GM06990 (cell line): ENCODE results near the gene MRPS14.

Source experiments
- DNase-seq: peaks from one replicate; pipeline ENCODE4 v3.0.0-alpha.2; 2011; ENCODE audit not compliant: insufficient read length; ENCODE audit errors: extremely low read depth
- H3K27me3 ChIP-seq: replicated peaks from 2 replicates; pipeline ENCODE4 v1.6.0; 2011; ENCODE audit warnings: low read length; ENCODE audit not compliant: control insufficient read depth, insufficient read depth
- H3K36me3 ChIP-seq: 2 replicates; pipeline ENCODE4 v1.5.1; 2011; ENCODE audit warnings: low read length; ENCODE audit not compliant: control insufficient read depth, insufficient read depth
- H3K4me3 ChIP-seq: replicated peaks from 2 replicates; pipeline ENCODE4 v1.5.1; 2011; ENCODE audit warnings: low read depth, mild to moderate bottlenecking, control low read depth, low read length
- TF ChIP-seq, protein P1 (sequence below): IDR thresholded peaks from 2 replicates; pipeline ENCODE4 v1.5.1; 2011; ENCODE audit warnings: low read length, control low read depth, mild to moderate bottlenecking, inconsistent platforms; ENCODE audit not compliant: insufficient read depth, poor library complexity, severe bottlenecking

MRPS14 gene

DNA sequence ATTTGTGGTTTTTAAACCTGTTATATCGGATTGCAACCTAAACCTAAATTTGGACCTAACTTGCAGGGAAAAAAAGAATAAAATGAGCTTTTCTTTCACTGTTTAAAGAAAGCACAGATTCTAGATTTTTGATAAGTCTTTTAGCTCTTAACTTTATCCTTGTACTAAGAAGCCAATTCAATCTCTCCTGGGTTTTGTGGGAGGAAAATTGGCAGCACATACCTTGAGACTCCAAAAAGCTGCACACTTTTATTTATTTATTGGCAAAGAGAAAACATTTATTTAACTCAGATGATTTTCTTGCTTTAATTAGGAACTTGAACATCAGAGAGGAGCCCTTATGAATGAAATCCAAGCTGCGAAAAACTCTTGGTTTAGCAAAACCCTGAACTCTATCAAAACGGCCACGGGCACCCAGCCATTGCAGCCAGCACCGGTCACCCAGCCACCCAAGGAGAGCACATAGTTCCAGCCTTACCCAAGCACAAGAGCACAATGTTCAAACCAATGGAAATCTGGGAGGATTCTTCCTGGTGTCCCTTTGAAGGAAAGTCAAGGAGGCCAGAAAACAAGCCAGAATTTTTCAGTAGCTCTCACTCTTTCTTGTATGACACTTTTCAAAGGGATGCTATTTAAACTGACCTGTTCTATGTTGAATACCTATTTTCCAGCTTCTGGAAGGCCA, 33.5 kb downstream of the MRPS14 start:
- Histone ChIP-seq H3K4me3 (no peak overlapping the region), H3K36me3 (peaks cover 4% of the 10 kb centered on the region), H3K27me3 (no peaks in the 10 kb centered on the region)
- TF ChIP-seq, protein P1, sequence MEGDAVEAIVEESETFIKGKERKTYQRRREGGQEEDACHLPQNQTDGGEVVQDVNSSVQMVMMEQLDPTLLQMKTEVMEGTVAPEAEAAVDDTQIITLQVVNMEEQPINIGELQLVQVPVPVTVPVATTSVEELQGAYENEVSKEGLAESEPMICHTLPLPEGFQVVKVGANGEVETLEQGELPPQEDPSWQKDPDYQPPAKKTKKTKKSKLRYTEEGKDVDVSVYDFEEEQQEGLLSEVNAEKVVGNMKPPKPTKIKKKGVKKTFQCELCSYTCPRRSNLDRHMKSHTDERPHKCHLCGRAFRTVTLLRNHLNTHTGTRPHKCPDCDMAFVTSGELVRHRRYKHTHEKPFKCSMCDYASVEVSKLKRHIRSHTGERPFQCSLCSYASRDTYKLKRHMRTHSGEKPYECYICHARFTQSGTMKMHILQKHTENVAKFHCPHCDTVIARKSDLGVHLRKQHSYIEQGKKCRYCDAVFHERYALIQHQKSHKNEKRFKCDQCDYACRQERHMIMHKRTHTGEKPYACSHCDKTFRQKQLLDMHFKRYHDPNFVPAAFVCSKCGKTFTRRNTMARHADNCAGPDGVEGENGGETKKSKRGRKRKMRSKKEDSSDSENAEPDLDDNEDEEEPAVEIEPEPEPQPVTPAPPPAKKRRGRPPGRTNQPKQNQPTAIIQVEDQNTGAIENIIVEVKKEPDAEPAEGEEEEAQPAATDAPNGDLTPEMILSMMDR, result no peak
- no peak for DNase-seq

DNA sequence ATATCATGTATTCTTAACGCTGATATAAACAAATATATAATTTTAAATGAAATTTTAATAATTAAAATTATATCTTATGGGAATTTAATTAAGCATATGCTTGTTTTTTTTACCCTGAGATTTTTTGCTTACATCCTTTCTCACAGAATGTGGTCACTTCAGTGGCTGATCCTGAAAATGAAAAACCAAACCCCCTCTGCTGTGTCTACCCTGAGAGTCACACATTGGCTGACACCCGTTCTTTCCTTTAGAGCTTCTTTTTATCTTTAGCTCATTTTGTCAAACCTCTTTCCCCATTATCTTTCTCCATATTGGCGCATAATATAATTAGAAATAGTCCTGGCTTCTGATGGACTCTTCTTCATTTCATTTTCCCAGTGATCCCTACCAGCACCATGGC, 34.2 kb downstream of the MRPS14 start:
- DNase-seq, result no peak
- TF ChIP-seq, protein P1, result no peak
- no peak overlapping the region for H3K4me3 ChIP-seq
- H3K27me3 ChIP-seq, result no peaks in the 10 kb centered on the region
- H3K36me3 ChIP-seq, result peaks cover 4% of the 10 kb centered on the region; the same call in 1 of the 2 replicates

DNA sequence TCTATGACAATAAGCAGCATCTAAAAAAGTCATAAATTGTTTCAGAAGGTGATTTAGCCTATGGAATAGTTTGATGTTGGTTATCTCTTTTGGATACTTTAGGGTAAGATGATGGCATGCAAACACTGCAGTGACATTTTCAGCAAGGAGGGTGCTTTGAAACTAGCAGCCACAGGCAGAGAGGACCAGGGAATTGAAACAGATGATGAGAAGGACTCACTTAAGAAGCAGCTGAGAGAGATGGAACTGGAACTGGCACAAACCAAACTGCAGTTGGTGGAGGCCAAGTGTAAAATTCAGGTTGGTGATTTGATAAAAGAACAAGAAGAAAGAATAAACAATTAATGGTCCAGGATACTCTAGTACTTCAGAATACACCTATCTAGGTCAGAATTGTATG, 34.7 kb downstream of the MRPS14 start:
- no peak for DNase-seq
- TF ChIP-seq, protein P1, result no peak
- Histone ChIP-seq H3K4me3 (no peak overlapping the region), H3K27me3 (no peaks in the 10 kb centered on the region), H3K36me3 (peaks cover 4% of the 10 kb centered on the region; the same call in 1 of the 2 replicates)

DNA sequence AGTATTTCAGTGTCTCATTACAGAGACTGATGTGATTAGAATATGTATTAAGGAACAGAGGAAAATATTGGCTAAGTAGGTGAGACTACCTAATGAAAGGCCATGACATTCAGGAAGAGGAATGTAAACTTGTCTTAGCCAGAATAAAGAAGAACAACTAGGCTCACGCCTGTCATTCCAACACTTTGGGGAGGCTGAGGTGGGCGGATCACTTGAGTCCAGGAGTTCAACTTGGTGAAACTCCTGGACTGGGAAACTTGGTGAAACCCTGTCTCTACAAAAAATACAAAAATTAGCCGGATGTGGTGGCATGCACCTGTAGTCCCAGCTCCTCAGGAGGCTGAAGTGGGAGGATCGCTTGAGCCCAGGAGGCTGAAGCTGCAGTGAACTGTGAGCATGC, 38.3 kb downstream of the MRPS14 start:
- Histone ChIP-seq H3K4me3 (no peak overlapping the region), H3K36me3 (peaks cover 6% of the 10 kb centered on the region), H3K27me3 (no peaks in the 10 kb centered on the region)
- no peak for DNase-seq
- TF ChIP-seq, protein P1, result no peak

DNA sequence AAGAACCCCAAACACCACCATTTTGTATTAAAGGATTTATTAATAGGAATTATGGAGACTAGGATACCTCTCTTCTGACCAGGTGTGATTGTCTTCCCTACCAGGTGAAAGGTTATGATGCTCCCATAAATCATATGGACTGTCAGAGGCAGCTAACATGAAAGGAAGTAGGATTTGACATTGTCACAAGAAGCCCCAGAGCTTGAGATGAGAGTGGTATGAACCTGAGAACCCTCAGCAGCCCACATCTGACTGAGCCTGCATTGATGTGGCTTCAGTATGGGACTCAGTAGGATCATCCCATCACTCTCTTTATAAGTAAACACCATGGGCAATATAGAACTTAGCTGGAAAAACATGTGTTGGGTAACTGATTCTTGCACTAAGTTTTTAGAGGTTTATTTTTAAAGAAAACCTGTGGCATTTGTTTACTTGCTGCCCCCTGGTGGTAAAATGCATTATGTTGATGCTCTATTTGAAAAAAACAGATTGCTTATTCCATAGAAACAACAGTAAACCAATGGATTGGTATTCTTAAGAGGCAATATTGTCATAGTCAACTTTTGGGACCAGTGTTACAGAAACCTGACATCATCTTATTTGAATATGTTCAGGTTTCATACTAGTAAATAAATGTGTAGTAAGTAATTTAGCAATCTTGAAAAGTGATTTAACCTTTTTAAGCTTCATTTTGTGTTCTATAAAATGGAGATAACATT, 40.1 kb downstream of the MRPS14 start:
- Histone ChIP-seq H3K36me3 (peaks cover 8% of the 10 kb centered on the region), H3K4me3 (no peak overlapping the region), H3K27me3 (no peaks in the 10 kb centered on the region)
- TF ChIP-seq, protein P1, result peak; percentile 48
- DNase-seq, result no peak
